Body of pancreas (tissue), 4 donors: ENCODE results near the gene SECTM1.

Source experiments
- CTCF ChIP-seq, 7 experiments: fragments of 450-650 bp in 4 of 7; fragments of 200-600 bp in 3 of 7; sonication (generic) in 3 of 7; IDR thresholded peaks; one replicate each; pipeline ENCODE4 v1.5.1; 2016 to 2019; ENCODE audit warnings: antibody characterized with exemption in 7 of 7
- POLR2A ChIP-seq, 3 donors: fragments of 450-650 bp; IDR thresholded peaks; one replicate each; pipeline ENCODE4 v1.6.1; 2016; ENCODE audit warnings: antibody characterized with exemption in 3 of 3, mild to moderate bottlenecking in 2 of 3

- TF ChIP-seq CTCF (IDR thresholded peaks at IDR 0.05) (no peak), POLR2A (IDR thresholded peaks at IDR 0.05) (no peak)
These were observed 50.3 kb downstream of the SECTM1 start for GRCh38 chr17:82283208-82283749.
